ENCODE measurements around the gene GABRP.
"Not testable (repeated sequence)": the region's sequence is repeated elsewhere in the genome, so short reads cannot be mapped to it uniquely, and the experiment has no call there.

GABRP gene
- 0 reads per million in 3 experiments for total RNA-seq

- no peak for DNase-seq
Measured at GRCh38 chr5:170783498-170784247, at the start of gene GABRP. Gene GABRP (plus strand): TSS chr5:170783725. CDS start chr5:170788616, 4,891 bp downstream.

GRCh38 chr5:170736966-170737365 lies 46.6 kb upstream of the GABRP start:
- DNase-seq, result no peak

GRCh38 chr5:170737591-170737990 lies 45.9 kb upstream of the GABRP start:
- DNase-seq, result no peak

- DNase-seq, result no peak
Measured at GRCh38 chr5:170738840-170739239, 44.7 kb upstream of the GABRP start.

GRCh38 chr5:170739446-170739845 lies 44.1 kb upstream of the GABRP start:
- DNase-seq, result no peak

- no peak for DNase-seq
Measured at GRCh38 chr5:170740551-170741205, 42.8 kb upstream of the GABRP start.

GRCh38 chr5:170741801-170742200 lies 41.7 kb upstream of the GABRP start:
- DNase-seq, result no peak

GRCh38 chr5:170743876-170744212 lies 39.7 kb upstream of the GABRP start:
- no peak for DNase-seq

GRCh38 chr5:170745481-170746071 lies 37.9 kb upstream of the GABRP start:
- DNase-seq, result no peak

GRCh38 chr5:170746075-170746960 lies 37.2 kb upstream of the GABRP start:
- DNase-seq, result no peak

GRCh38 chr5:170746961-170747340 lies 36.6 kb upstream of the GABRP start:
- DNase-seq, result no peak

- DNase-seq, result no peak
Measured at GRCh38 chr5:170747357-170747756, 36.2 kb upstream of the GABRP start.

GRCh38 chr5:170747851-170748250 lies 35.7 kb upstream of the GABRP start:
- DNase-seq, result no peak

GRCh38 chr5:170748951-170749471 lies 34.5 kb upstream of the GABRP start:
- DNase-seq, result no peak

GRCh38 chr5:170749911-170750431 lies 33.6 kb upstream of the GABRP start:
- no peak for DNase-seq

- no peak for DNase-seq
Measured at GRCh38 chr5:170750791-170751190, 32.7 kb upstream of the GABRP start.

GRCh38 chr5:170751631-170752030 lies 31.9 kb upstream of the GABRP start:
- no peak for DNase-seq

GRCh38 chr5:170752257-170753215 lies 31.0 kb upstream of the GABRP start:
- DNase-seq, result no peak

GRCh38 chr5:170753311-170753710 lies 30.2 kb upstream of the GABRP start:
- DNase-seq, result no peak

GRCh38 chr5:170754508-170754907 lies 29.0 kb upstream of the GABRP start:
- not testable (repeated sequence) for DNase-seq
